Endothelial cell of umbilical vein (primary cell): ENCODE results near the gene DNAJB11.

ENCODE experiments used
- FOS ChIP-seq: IDR thresholded peaks from 2 replicates; pipeline ENCODE4 v1.6.1; 2011; ENCODE audit warnings: mild to moderate bottlenecking, low read length, moderate library complexity, borderline replicate concordance; ENCODE audit not compliant: insufficient read depth
- GATA2 ChIP-seq: IDR thresholded peaks from 2 replicates; pipeline ENCODE4 v1.7.0; 2011; ENCODE audit warnings: low read depth, mild to moderate bottlenecking, moderate library complexity, mixed read lengths, low read length; ENCODE audit not compliant: insufficient read length, insufficient read depth
- JUN ChIP-seq: IDR thresholded peaks from 2 replicates; pipeline ENCODE4 v1.6.1; 2011; ENCODE audit warnings: borderline replicate concordance, low read depth; ENCODE audit not compliant: insufficient read length, insufficient read depth
- MYC ChIP-seq: IDR thresholded peaks from one replicate; pipeline ENCODE4 v1.6.1; 2011; ENCODE audit warnings: mild to moderate bottlenecking, low read depth, low read length
- POLR2A ChIP-seq: IDR thresholded peaks from 2 replicates; pipeline ENCODE4 v1.6.1; 2012; ENCODE audit warnings: low read depth, mild to moderate bottlenecking, control low read depth, low read length
- POLR2AphosphoS5 ChIP-seq: IDR thresholded peaks from 2 replicates; pipeline ENCODE4 v1.6.1; 2012; ENCODE audit warnings: low read depth, mild to moderate bottlenecking, control low read depth, low read length, moderate library complexity; ENCODE audit not compliant: insufficient read depth
- TF ChIP-seq, protein P1 (sequence below), 2 donors: IDR thresholded peaks; 1 replicate in 1 of 2; 2 replicates in 1 of 2; pipeline ENCODE4 v1.5.1; 2011; ENCODE audit warnings: low read length in 2 of 2, mild to moderate bottlenecking in 2 of 2, moderate library complexity in 2 of 2, control low read depth in 1 of 2, inconsistent platforms in 1 of 2, low read depth in 1 of 2; ENCODE audit not compliant: insufficient read depth in 1 of 2; ENCODE audit errors: extremely low read depth in 1 of 2

DNA sequence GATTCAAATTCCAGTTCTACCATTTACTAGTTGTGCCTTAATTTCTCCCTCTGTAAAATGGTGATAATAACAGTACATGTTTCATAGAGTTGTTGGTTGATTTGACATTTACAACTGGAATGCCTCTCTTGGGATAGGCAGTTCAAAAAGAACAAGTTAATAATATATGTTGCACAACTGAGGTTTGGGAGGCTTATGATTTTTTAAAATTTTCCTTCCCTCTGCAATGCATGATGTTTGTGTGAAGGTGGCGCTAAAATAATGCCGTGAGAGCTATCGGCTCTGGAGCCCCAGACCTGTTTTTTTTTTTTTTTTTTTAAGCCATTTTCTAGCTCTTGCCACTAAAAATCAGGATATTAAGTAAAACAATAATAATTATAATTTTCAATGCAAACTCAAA lies 18.6 kb downstream of the DNAJB11 start:
- TF ChIP-seq GATA2: no peak
- no peak for TF ChIP-seq POLR2A
- TF ChIP-seq FOS: no peak
- TF ChIP-seq, protein P1, sequence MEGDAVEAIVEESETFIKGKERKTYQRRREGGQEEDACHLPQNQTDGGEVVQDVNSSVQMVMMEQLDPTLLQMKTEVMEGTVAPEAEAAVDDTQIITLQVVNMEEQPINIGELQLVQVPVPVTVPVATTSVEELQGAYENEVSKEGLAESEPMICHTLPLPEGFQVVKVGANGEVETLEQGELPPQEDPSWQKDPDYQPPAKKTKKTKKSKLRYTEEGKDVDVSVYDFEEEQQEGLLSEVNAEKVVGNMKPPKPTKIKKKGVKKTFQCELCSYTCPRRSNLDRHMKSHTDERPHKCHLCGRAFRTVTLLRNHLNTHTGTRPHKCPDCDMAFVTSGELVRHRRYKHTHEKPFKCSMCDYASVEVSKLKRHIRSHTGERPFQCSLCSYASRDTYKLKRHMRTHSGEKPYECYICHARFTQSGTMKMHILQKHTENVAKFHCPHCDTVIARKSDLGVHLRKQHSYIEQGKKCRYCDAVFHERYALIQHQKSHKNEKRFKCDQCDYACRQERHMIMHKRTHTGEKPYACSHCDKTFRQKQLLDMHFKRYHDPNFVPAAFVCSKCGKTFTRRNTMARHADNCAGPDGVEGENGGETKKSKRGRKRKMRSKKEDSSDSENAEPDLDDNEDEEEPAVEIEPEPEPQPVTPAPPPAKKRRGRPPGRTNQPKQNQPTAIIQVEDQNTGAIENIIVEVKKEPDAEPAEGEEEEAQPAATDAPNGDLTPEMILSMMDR (IDR thresholded peaks at IDR 0.05; ENCODE audit: extremely low read depth in 1 of 2, insufficient read depth in 1 of 2, low read depth in 1 of 2, low read length in 2 of 2): no peak
- TF ChIP-seq JUN: no peak
- no peak for TF ChIP-seq POLR2AphosphoS5
- TF ChIP-seq MYC: no peak
